Keratinocyte (primary cell): Measurements from ENCODE around the gene C1QL3. TPM values are rescaled to one million over a fixed set of nuclear protein-coding genes. Genes with fewer than 3 reads are reported as not detected.

Experiments used
- DNase-seq: peaks from one replicate; pipeline ENCODE4 v3.0.0-alpha.2; 2011; ENCODE audit warnings: low read depth, missing footprints, low spot score
- FAIRE-seq: peaks from 2 replicates; lab custom pipeline; 2011; peaks lifted over from hg19 to GRCh38; lab: Jason Lieb, UNC
- H2AFZ ChIP-seq: 2 replicates; pipeline ENCODE4 v1.6.0; 2012; ENCODE audit warnings: low read length, control low read depth, inconsistent platforms; ENCODE audit not compliant: control insufficient read depth
- H3K27ac ChIP-seq: 2 replicates; pipeline ENCODE4 v1.5.1; 2011; ENCODE audit warnings: low read length; ENCODE audit not compliant: control insufficient read depth, insufficient read depth
- H3K27me3 ChIP-seq: 3 replicates; pipeline ENCODE4 v1.6.0; 2011; ENCODE audit warnings: low read length; ENCODE audit not compliant: control insufficient read depth, insufficient read depth; ENCODE audit errors: extremely low read depth
- H3K36me3 ChIP-seq, 2 experiments: 2 replicates in 1 of 2; 3 replicates in 1 of 2; pipeline ENCODE4 v1.5.1; 2011; ENCODE audit warnings: low read length in 2 of 2, mild to moderate bottlenecking in 1 of 2; ENCODE audit not compliant: control insufficient read depth in 2 of 2, insufficient read depth in 2 of 2; ENCODE audit errors: extremely low read depth in 1 of 2
- H3K4me1 ChIP-seq: 3 replicates; pipeline ENCODE4 v1.5.1; 2011; ENCODE audit warnings: low read length; ENCODE audit not compliant: control insufficient read depth, insufficient read depth; ENCODE audit errors: extremely low read depth
- H3K4me2 ChIP-seq: 3 replicates; pipeline ENCODE4 v1.6.0; 2011; ENCODE audit warnings: low read depth, low read length; ENCODE audit not compliant: control insufficient read depth, insufficient read depth; ENCODE audit errors: extremely low read depth
- H3K4me3 ChIP-seq, 3 experiments: fragments of 200-600 bp in 1 of 3; sonication (generic) in 1 of 3; 2 replicates in 2 of 3; 3 replicates in 1 of 3; pipeline ENCODE4 v1.5.1; 2011 to 2016; ENCODE audit warnings: low read length in 3 of 3, mild to moderate bottlenecking in 3 of 3, control low read depth in 2 of 3, inconsistent platforms in 1 of 3, low read depth in 1 of 3, mixed read lengths in 1 of 3, mixed run types in 1 of 3, moderate library complexity in 1 of 3; ENCODE audit not compliant: control insufficient read depth in 2 of 3, insufficient read depth in 2 of 3; ENCODE audit errors: extremely low read depth in 1 of 3
- H3K79me2 ChIP-seq: 2 replicates; pipeline ENCODE4 v1.6.0; 2012; ENCODE audit warnings: low read length; ENCODE audit not compliant: control insufficient read depth, insufficient read depth
- H3K9ac ChIP-seq: 3 replicates; pipeline ENCODE4 v1.6.0; 2011; ENCODE audit warnings: low read length; ENCODE audit not compliant: control insufficient read depth, insufficient read depth; ENCODE audit errors: extremely low read depth
- H3K9me1 ChIP-seq: 3 replicates; pipeline ENCODE4 v1.6.0; 2011; ENCODE audit warnings: low read length; ENCODE audit not compliant: control insufficient read depth, insufficient read depth; ENCODE audit errors: extremely low read depth
- H3K9me3 ChIP-seq: 2 replicates; pipeline ENCODE4 v1.5.1; 2012; ENCODE audit warnings: low read depth, low read length; ENCODE audit not compliant: control insufficient read depth
- H4K20me1 ChIP-seq: 3 replicates; pipeline ENCODE4 v1.6.0; 2011; ENCODE audit warnings: low read length; ENCODE audit not compliant: control insufficient read depth, insufficient read depth; ENCODE audit errors: extremely low read depth
- EZH2 ChIP-seq: IDR thresholded peaks from one replicate; pipeline ENCODE4 v1.6.1; 2012; ENCODE audit warnings: inconsistent platforms, mild to moderate bottlenecking, low read length, moderate library complexity
- dilution Hi-C: fragments of 300-500 bp; cut with MboI; formaldehyde crosslinking; loops from one replicate; pipeline ENCODE4 v1.7.0; 2020; ENCODE audit warnings: low sequenced_read_pairs; ENCODE audit not compliant: extremely low pct_ligation_motif_present
- polyA plus RNA-seq, 5 experiments: library from polyadenylated mRNA; depleted of rRNA in 3 of 5; stranded (reverse) in 3 of 5; stranded (forward) in 1 of 5; unstranded in 1 of 5; fragments of >200 nt; gene quantifications; 1 replicate in 1 of 5; 2 replicates in 3 of 5; 3 replicates in 1 of 5; pipeline versions ENCODE4 v1.2.1 to v1.2.3, GENCODE V29; 2011 to 2012; ENCODE audit warnings: missing spikeins in 2 of 5, low read depth in 1 of 5, low replicate concordance in 1 of 5
- TF ChIP-seq, protein P1 (sequence below), 3 experiments: IDR thresholded peaks in 1 of 3; conservative IDR thresholded peaks in 1 of 3; optimal IDR thresholded peaks in 1 of 3; 2 replicates in 2 of 3; 3 replicates in 1 of 3; pipeline versions ENCODE3 to v1.5.1; 2011; ENCODE audit warnings: low read length in 3 of 3, mild to moderate bottlenecking in 3 of 3, moderate library complexity in 2 of 3, control low read depth in 1 of 3, inconsistent platforms in 1 of 3; ENCODE audit not compliant: insufficient read depth in 2 of 3; ENCODE audit errors: extremely low read depth in 1 of 3

C1QL3 gene
- polyA plus RNA-seq, 1 donor (not counting 4 experiments of a cell fraction or from before 2014, with no cell fraction given), result not detected

GRCh38 chr10:16490511-16490910 is 31.2 kb downstream of the C1QL3 start:
- no peaks in the 10 kb centered on the region for H3K4me1 ChIP-seq
- H2AFZ ChIP-seq, result no peak overlapping the region
- dilution Hi-C loops, result no loop called here
- no peaks in the 10 kb centered on the region for H3K79me2 ChIP-seq
- H3K9me1 ChIP-seq, result no peaks in the 10 kb centered on the region
- H3K27ac ChIP-seq, result no peak overlapping the region
- no peak for FAIRE-seq
- H3K9me3 ChIP-seq, result no peaks in the 10 kb centered on the region
- DNase-seq, result no peak
- H3K27me3 ChIP-seq, result no peaks in the 10 kb centered on the region
- no peaks in the 10 kb centered on the region for H3K36me3 ChIP-seq
- H3K4me3 ChIP-seq, result no peak overlapping the region
- no peak overlapping the region for H3K4me2 ChIP-seq
- no peaks in the 10 kb centered on the region for H4K20me1 ChIP-seq
- no peak for TF ChIP-seq EZH2
- TF ChIP-seq, protein P1, sequence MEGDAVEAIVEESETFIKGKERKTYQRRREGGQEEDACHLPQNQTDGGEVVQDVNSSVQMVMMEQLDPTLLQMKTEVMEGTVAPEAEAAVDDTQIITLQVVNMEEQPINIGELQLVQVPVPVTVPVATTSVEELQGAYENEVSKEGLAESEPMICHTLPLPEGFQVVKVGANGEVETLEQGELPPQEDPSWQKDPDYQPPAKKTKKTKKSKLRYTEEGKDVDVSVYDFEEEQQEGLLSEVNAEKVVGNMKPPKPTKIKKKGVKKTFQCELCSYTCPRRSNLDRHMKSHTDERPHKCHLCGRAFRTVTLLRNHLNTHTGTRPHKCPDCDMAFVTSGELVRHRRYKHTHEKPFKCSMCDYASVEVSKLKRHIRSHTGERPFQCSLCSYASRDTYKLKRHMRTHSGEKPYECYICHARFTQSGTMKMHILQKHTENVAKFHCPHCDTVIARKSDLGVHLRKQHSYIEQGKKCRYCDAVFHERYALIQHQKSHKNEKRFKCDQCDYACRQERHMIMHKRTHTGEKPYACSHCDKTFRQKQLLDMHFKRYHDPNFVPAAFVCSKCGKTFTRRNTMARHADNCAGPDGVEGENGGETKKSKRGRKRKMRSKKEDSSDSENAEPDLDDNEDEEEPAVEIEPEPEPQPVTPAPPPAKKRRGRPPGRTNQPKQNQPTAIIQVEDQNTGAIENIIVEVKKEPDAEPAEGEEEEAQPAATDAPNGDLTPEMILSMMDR (optimal IDR thresholded peaks at IDR 0.05 in 1 of 3, IDR thresholded peaks at IDR 0.05 in 1 of 3, conservative IDR thresholded peaks at IDR 0.05 in 1 of 3; ENCODE audit: extremely low read depth in 1 of 3, insufficient read depth in 2 of 3, low read length in 3 of 3), result no peak
- H3K9ac ChIP-seq, result no peak overlapping the region

DNA sequence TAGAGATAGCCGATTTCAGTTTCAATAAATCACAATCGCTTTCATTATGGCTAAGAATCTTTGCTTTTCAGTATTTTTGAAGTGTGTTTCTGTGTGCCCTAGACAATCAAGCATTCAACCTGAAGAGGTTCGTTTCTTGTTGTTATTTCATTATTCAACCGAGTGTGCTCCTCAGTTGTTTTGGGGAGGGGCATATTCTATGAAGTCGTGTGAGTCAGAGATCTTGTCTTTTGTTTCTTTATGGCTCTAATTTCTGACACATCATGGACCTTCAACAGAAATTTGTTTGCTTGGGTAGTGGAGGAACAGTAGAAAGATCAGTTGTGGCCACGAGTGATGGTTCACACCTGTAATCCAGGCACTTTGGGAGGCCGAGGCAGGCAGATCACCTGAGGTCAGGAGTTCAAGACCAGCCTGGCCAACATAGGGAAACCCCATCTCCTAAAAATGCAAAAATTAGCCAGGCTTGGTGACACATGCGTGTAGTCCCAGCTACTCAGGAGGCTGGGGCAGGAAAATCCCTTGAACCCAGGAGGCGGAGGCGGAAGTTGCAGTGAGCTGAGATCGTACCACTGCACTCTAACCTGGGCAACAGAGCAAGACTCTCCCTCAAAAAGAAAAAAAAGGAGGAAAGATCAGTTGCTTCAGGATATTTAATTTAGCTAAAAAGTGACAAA is 38.3 kb downstream of the C1QL3 start:
- no peaks in the 10 kb centered on the region for H3K4me1 ChIP-seq
- H4K20me1 ChIP-seq, result no peaks in the 10 kb centered on the region
- no peaks in the 10 kb centered on the region for H3K9me3 ChIP-seq
- H3K4me3 ChIP-seq, result no peak overlapping the region
- DNase-seq, result no peak
- H3K36me3 ChIP-seq, result no peaks in the 10 kb centered on the region
- H3K27ac ChIP-seq, result no peak overlapping the region
- no peak overlapping the region for H2AFZ ChIP-seq
- no peaks in the 10 kb centered on the region for H3K9me1 ChIP-seq
- H3K4me2 ChIP-seq, result no peak overlapping the region
- dilution Hi-C loops, result no loop called here
- H3K9ac ChIP-seq, result no peak overlapping the region
- no peaks in the 10 kb centered on the region for H3K79me2 ChIP-seq
- FAIRE-seq, result no peak
- no peaks in the 10 kb centered on the region for H3K27me3 ChIP-seq
- TF ChIP-seq EZH2, result no peak
- TF ChIP-seq, protein P1 (optimal IDR thresholded peaks at IDR 0.05 in 1 of 3, IDR thresholded peaks at IDR 0.05 in 1 of 3, conservative IDR thresholded peaks at IDR 0.05 in 1 of 3; ENCODE audit: extremely low read depth in 1 of 3, insufficient read depth in 2 of 3, low read length in 3 of 3), result no peak
